Caco-2 (cell line): ENCODE measurements around the gene PYGL. TPM values are rescaled to one million over a fixed set of nuclear protein-coding genes. Genes with fewer than 3 reads are reported as not detected.

Source experiments
- BruUV-seq: library from RNA; stranded (reverse); fragments of 400-500 nt; replicated peaks from 2 replicates; lab custom pipeline; 2021; lab: Mats Ljungman, UMichigan
- CTCF ChIA-PET: fragments of 300-600 bp; sonication (Branson Sonifier 250); formaldehyde crosslinking; loops from one replicate; lab custom pipeline; 2022; ENCODE audit warnings: antibody characterized with exemption; lab: Charles Lee
- POLR2A ChIA-PET: fragments of 300-600 bp; sonication (Branson Sonifier 250); formaldehyde crosslinking; loops from one replicate; lab custom pipeline; 2022; ENCODE audit warnings: antibody characterized with exemption; lab: Charles Lee
- DNase-seq, 2 experiments: peaks; one replicate each; pipeline versions ENCODE4 v3.0.0 to v3.0.0-alpha.2; 2020 to 2022
- H3K27me3 ChIP-seq: replicated peaks from 2 replicates; pipeline ENCODE4 v1.6.0; 2011; ENCODE audit warnings: low read length; ENCODE audit not compliant: control insufficient read depth, insufficient read depth
- H3K36me3 ChIP-seq: 2 replicates; pipeline ENCODE4 v1.5.1; 2011; ENCODE audit warnings: low read length; ENCODE audit not compliant: control insufficient read depth, insufficient read depth
- H3K4me1 ChIP-seq: fragments of 250-450 bp; sonication (Bioruptor Pico); 2 replicates; pipeline ENCODE4 v1.5.1; 2020; ENCODE audit warnings: mild to moderate bottlenecking
- H3K4me3 ChIP-seq: 2 replicates; pipeline ENCODE4 v1.5.1; 2011; ENCODE audit warnings: low read depth, mild to moderate bottlenecking, control low read depth, low read length
- H3K9me3 ChIP-seq: fragments of 250-450 bp; sonication (Bioruptor Pico); 2 replicates; pipeline ENCODE4 v1.5.1; 2020; ENCODE audit warnings: mild to moderate bottlenecking, moderate library complexity
- H3K27ac Mint-ChIP-seq: one replicate; pipeline ENCODE4 v1.8.0; 2022; ENCODE audit warnings: mixed read lengths; ENCODE audit not compliant: unreplicated experiment
- H3K27me3 Mint-ChIP-seq: one replicate; pipeline ENCODE4 v1.8.0; 2022; ENCODE audit warnings: mixed read lengths; ENCODE audit not compliant: insufficient read depth, unreplicated experiment
- H3K36me3 Mint-ChIP-seq: one replicate; pipeline ENCODE4 v1.8.0; 2022; ENCODE audit warnings: mild to moderate bottlenecking, mixed read lengths; ENCODE audit not compliant: insufficient read depth, unreplicated experiment
- H3K4me1 Mint-ChIP-seq: one replicate; pipeline ENCODE4 v1.8.0; 2022; ENCODE audit warnings: low read depth, mixed read lengths; ENCODE audit not compliant: unreplicated experiment
- H3K4me3 Mint-ChIP-seq: one replicate; pipeline ENCODE4 v1.8.0; 2022; ENCODE audit warnings: mild to moderate bottlenecking, moderate library complexity, mixed read lengths; ENCODE audit not compliant: unreplicated experiment
- H3K9me3 Mint-ChIP-seq: one replicate; pipeline ENCODE4 v1.8.0; 2022; ENCODE audit warnings: mixed read lengths; ENCODE audit not compliant: unreplicated experiment
- intact Hi-C: fragments of 100-400 bp; cut with micrococcal nuclease; formaldehyde crosslinking; loops from one replicate; pipeline ENCODE4 v1.10.0; 2022; ENCODE audit not compliant: unreplicated experiment
- total RNA-seq: library from RNA; stranded (reverse); gene quantifications from 2 replicates; pipeline ENCODE4 v1.2.3, GENCODE V29; 2022
- TF ChIP-seq, protein P1 (sequence below), 2 experiments: fragments of 200-600 bp in 1 of 2; IDR thresholded peaks; 1 replicate in 1 of 2; 2 replicates in 1 of 2; pipeline versions ENCODE4 v1.5.1 to v1.8.0; 2011 to 2022; ENCODE audit warnings: antibody characterized with exemption in 1 of 2, control low read depth in 1 of 2, inconsistent platforms in 1 of 2, low read depth in 1 of 2, low read length in 1 of 2, mild to moderate bottlenecking in 1 of 2, moderate library complexity in 1 of 2; ENCODE audit not compliant: insufficient read depth in 1 of 2, severe bottlenecking in 1 of 2, unreplicated experiment in 1 of 2

PYGL gene
- total RNA-seq, 1 experiment from 2014 or later: 98.1 TPM

DNA sequence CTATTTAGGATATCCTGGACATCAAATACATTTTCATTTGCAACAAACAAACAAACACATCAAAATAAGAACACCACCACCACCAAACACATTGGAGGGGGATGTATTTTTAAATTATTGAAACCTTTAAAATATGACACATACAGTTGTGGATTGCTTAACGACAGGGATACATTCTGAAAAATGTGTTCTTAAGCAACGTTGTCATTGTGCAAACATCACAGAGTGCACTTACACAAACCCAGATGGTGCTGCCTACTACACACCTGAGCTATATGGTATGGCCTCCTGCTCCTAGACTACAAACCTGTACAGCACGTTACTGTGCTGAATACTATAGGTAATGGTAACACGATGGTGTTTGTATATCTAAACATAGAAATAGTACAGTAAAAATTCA, 19.4 kb downstream of the PYGL start:
- Mint-ChIP-seq H3K4me3 (no peak overlapping the region), H3K36me3 (peaks cover 26% of the 10 kb centered on the region), H3K4me1 (peaks cover 9% of the 10 kb centered on the region), H3K27me3 (no peaks in the 10 kb centered on the region), H3K27ac (no peak overlapping the region), H3K9me3 (no peaks in the 10 kb centered on the region)
- no peaks in the 10 kb centered on the region for H3K27me3 ChIP-seq
- no TSS peak for BruUV-seq
- ChIA-PET POLR2A (no interaction called here), CTCF (no interaction called here)
- peaks cover 4% of the 10 kb centered on the region for H3K36me3 ChIP-seq
- peaks cover 22% of the 10 kb centered on the region for H3K4me1 ChIP-seq
- no peak for DNase-seq
- TF ChIP-seq, protein P1, sequence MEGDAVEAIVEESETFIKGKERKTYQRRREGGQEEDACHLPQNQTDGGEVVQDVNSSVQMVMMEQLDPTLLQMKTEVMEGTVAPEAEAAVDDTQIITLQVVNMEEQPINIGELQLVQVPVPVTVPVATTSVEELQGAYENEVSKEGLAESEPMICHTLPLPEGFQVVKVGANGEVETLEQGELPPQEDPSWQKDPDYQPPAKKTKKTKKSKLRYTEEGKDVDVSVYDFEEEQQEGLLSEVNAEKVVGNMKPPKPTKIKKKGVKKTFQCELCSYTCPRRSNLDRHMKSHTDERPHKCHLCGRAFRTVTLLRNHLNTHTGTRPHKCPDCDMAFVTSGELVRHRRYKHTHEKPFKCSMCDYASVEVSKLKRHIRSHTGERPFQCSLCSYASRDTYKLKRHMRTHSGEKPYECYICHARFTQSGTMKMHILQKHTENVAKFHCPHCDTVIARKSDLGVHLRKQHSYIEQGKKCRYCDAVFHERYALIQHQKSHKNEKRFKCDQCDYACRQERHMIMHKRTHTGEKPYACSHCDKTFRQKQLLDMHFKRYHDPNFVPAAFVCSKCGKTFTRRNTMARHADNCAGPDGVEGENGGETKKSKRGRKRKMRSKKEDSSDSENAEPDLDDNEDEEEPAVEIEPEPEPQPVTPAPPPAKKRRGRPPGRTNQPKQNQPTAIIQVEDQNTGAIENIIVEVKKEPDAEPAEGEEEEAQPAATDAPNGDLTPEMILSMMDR (IDR thresholded peaks at IDR 0.05; ENCODE audit: insufficient read depth in 1 of 2, low read depth in 1 of 2, low read length in 1 of 2, severe bottlenecking in 1 of 2, unreplicated experiment in 1 of 2): no peak
- H3K4me3 ChIP-seq: no peak overlapping the region
- no peaks in the 10 kb centered on the region for H3K9me3 ChIP-seq
- intact Hi-C loops: no loop called here

DNA sequence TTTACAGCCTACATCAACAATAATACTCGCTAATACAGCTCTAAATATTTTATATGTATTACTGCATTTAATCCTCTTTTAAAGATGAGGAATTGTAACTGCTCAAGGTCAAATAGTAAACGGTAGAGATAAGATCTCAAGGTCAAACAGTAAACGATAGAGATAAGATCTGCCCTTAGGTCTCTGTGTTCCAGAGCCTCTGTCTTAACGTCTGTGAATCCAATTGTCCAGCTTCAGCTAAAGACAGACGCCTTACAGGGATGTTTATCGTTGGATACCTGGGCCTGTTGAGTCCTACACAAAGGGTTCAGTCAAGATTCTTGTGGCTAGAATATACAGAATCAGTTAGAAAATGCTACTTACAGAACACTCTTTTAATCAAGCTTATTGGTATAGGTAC, 20.0 kb downstream of the PYGL start:
- peaks cover 22% of the 10 kb centered on the region for H3K4me1 ChIP-seq
- BruUV-seq: no TSS peak
- H3K4me1 Mint-ChIP-seq: peaks cover 9% of the 10 kb centered on the region
- TF ChIP-seq, protein P1 (IDR thresholded peaks at IDR 0.05; ENCODE audit: insufficient read depth in 1 of 2, low read depth in 1 of 2, low read length in 1 of 2, severe bottlenecking in 1 of 2, unreplicated experiment in 1 of 2): no peak
- no peak overlapping the region for H3K27ac Mint-ChIP-seq
- H3K9me3 Mint-ChIP-seq: no peaks in the 10 kb centered on the region
- H3K4me3 Mint-ChIP-seq: no peak overlapping the region
- H3K36me3 Mint-ChIP-seq: peaks cover 26% of the 10 kb centered on the region
- no peaks in the 10 kb centered on the region for H3K27me3 Mint-ChIP-seq
- POLR2A ChIA-PET: no interaction called here
- H3K9me3 ChIP-seq: no peaks in the 10 kb centered on the region
- intact Hi-C loops: no loop called here
- CTCF ChIA-PET: no interaction called here
- H3K36me3 ChIP-seq: peaks cover 3% of the 10 kb centered on the region
- H3K4me3 ChIP-seq: no peak overlapping the region
- H3K27me3 ChIP-seq: no peaks in the 10 kb centered on the region
- DNase-seq: no peak

DNA sequence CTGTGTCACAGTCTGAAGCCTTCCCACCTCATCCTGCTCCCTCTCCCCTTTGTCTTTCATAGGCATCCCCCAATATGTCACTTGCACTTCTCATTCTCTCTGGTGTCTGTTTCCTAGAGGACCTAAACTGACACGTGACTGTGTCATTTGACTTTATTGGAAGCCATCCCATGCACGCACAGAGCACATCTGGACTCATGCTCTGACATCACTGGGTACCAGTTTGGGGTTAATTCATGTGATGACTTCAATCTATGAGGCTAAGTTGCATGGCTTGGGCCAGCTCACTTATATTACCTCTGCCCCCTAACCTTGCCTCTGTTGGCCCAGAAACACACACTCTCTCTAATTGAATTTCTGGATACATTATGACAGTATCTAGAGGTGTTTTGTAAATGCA, 21.5 kb downstream of the PYGL start:
- POLR2A ChIA-PET: no interaction called here
- H3K9me3 Mint-ChIP-seq: no peaks in the 10 kb centered on the region
- H3K36me3 Mint-ChIP-seq: peaks cover 26% of the 10 kb centered on the region
- H3K4me1 ChIP-seq: peaks cover 22% of the 10 kb centered on the region
- CTCF ChIA-PET: no interaction called here
- no peak overlapping the region for H3K4me3 ChIP-seq
- peaks cover 9% of the 10 kb centered on the region for H3K4me1 Mint-ChIP-seq
- intact Hi-C loops: no loop called here
- BruUV-seq: no TSS peak
- H3K36me3 ChIP-seq: peaks cover 3% of the 10 kb centered on the region
- no peaks in the 10 kb centered on the region for H3K27me3 Mint-ChIP-seq
- peak overlapping the region; percentile 39 for H3K27ac Mint-ChIP-seq
- TF ChIP-seq, protein P1 (IDR thresholded peaks at IDR 0.05; ENCODE audit: insufficient read depth in 1 of 2, low read depth in 1 of 2, low read length in 1 of 2, severe bottlenecking in 1 of 2, unreplicated experiment in 1 of 2): no peak
- no peaks in the 10 kb centered on the region for H3K27me3 ChIP-seq
- no peaks in the 10 kb centered on the region for H3K9me3 ChIP-seq
- no peak for DNase-seq
- H3K4me3 Mint-ChIP-seq: no peak overlapping the region
